NCI-H2081 treated with DMSO at 0.1 percent for 48 hours (cell line): ENCODE results near the gene NPHS1.

Experiments
- DNase-seq: peaks from one replicate; lab custom pipeline; 2025; lab: John Stamatoyannopoulos, UW

NPHS1 gene

DNA sequence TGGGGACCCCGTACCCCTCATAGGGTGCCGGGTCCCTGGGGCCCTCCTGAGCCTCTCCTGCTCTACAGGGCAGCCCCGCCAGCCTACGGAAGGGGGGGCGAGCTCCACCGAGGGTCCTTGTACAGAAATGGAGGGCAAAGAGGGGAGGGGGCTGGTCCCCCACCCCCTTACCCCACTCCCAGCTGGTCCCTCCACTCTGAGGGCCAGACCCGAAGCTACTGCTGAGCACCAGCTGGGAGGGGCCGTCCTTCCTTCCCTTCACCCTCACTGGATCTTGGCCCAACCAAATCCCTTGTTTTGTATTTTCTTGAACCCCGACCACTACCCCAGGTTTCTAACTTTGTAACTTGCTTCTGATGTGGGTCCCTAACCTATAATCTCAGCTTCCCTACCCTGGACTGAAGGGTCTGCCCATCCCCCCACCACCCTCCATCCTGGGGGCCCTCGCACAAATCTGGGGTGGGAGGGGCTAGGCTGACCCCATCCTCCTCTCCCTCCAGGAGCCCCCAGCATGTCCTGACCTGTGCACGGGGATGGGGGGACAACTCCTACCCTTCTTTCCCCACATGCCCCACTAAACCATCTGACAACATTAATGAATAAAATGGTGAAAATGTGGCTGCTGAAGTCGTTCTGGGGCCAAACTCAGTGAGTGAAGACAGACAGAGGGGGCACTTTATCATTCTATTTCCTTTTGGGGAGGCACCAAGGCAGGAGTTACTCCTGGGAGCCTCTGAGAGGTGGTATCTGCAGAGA is 63.9 kb downstream of the NPHS1 start:
- no peak for DNase-seq

DNA sequence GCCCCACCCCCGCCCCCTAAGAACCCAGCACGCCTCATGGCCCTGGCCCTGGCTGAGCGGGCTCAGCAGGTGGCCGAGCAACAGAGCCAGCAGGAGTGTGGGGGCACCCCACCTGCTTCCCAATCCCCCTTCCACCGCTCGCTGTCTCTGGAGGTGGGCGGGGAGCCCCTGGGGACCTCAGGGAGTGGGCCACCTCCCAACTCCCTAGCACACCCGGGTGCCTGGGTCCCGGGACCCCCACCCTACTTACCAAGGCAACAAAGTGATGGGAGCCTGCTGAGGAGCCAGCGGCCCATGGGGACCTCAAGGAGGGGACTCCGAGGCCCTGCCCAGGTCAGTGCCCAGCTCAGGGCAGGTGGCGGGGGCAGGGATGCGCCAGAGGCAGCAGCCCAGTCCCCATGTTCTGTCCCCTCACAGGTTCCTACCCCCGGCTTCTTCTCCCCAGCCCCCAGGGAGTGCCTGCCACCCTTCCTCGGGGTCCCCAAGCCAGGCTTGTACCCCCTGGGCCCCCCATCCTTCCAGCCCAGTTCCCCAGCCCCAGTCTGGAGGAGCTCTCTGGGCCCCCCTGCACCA is 65.0 kb downstream of the NPHS1 start:
- DNase-seq = no peak

DNA sequence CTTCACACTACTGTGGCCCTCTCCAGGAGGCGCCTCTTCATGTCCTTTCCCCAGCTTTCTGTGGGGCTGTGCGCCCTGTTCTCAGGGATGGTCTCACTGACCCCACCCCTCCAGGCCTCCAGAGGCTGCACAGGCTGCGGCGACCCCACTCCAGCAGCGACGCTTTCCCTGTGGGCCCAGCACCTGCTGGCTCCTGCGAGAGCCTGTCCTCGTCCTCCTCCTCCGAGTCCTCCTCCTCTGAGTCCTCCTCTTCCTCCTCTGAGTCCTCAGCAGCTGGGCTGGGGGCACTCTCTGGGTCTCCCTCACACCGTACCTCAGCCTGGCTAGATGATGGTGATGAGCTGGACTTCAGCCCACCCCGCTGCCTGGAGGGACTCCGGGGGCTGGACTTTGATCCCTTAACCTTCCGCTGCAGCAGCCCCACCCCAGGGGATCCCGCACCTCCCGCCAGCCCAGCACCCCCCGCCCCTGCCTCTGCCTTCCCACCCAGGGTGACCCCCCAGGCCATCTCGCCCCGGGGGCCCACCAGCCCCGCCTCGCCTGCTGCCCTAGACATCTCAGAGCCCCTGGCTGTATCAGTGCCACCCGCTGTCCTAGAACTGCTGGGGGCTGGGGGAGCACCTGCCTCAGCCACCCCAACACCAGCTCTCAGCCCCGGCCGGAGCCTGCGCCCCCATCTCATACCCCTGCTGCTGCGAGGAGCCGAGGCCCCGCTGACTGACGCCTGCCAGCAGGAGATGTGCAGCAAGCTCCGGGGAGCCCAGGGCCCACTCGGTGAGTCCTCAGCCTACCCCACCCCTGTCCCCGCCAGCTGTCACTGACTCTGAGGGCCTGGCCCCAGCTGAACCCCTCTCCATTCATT is 65.8 kb downstream of the NPHS1 start:
- DNase-seq = no peak

DNA sequence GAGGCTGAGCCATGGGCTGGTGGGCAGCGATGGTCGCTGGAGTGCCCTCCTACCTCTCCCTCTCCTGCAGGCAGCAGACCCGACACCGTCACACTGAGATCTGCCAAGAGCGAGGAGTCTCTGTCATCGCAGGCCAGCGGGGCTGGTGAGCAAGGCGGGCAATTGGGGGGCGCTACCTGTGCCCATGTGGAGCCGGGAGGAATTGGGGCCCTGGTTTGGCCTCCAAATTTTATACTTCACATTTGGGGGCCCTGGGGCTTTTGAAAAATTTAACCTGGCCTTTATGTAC is 67.0 kb downstream of the NPHS1 start:
- no peak for DNase-seq

DNA sequence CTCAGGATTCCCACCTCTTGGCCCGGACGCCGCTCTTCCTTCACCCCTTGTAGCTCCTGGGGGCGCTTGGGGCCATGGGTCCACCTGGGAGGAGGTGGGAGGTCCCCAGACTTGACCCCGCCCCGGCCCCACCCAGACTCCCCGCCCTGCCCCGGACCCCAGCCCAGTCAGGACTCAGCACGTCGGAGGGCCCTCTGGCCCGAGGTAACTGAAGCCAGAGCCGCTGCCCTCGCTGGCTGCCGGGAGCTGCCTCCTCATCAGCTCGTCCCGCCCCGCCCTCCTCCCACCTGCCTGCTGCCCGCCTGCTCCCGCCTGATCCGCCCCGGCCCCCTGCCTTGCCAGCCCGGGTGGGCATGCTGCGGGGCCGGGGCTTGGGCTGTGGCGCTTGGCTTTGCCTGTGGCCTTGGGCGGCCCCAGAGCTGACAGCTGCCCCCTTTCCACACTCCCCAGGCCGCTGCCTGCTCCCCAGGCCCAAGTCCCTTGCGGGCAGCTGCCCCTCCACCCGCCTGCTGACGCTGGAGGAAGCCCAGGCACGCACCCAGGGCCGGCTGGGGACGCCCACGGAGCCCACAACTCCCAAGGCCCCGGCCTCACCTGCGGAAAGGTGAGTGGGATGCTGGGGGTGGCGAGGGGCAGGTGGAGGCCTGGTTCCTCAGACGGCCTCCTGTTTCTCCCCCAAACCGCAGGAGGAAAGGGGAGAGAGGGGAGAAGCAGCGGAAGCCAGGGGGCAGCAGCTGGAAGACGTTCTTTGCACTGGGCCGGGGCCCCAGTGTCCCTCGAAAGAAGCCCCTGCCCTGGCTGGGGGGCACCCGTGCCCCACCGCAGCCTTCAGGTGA is 67.6 kb downstream of the NPHS1 start:
- no peak for DNase-seq

DNA sequence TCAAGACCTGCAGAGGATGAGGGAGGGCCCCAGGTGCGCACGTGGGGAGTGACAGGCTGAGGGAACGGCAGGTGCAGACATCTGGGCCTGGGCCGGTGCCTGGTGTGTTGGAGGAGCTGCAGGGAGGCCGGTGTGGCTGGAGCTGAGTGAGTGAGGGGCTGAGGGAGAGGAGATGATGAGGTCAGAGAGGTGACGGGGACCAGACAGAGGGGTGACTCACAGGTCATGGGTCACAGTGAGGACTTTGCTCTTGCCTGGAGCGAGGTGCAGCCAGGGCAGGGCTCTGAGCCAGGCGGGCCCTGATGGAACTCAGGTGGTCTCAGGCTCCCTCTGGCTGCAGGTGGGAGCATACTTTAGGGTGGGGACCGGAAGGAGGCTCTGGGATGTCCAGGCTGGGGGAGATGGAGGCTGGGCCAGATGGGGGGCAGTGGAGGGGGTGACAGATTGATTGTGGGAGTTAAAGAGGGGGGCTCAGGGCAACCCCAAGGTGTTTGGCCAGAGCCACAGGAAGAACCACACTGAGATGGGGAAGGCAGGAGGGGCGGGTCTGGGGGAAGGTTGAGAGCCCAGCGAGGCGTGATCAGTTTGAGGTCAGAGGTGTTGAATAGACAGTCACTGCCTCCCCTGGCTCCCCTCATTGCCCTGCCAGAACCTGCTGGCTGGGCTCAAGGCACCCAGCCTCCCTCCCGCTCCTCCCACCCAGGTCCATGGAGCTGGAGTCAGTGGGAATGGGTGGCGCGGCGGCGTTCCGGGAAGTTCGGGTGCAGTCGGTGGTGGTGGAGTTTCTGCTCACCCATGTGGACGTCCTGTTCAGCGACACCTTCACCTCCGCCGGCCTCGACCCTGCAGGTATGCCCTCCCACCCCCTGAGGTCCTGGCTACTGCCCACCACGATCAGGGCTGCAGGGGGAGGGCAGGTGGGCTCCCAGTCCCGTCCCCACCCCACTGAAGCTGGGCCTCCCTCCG is 68.6 kb downstream of the NPHS1 start:
- DNase-seq = no peak

DNA sequence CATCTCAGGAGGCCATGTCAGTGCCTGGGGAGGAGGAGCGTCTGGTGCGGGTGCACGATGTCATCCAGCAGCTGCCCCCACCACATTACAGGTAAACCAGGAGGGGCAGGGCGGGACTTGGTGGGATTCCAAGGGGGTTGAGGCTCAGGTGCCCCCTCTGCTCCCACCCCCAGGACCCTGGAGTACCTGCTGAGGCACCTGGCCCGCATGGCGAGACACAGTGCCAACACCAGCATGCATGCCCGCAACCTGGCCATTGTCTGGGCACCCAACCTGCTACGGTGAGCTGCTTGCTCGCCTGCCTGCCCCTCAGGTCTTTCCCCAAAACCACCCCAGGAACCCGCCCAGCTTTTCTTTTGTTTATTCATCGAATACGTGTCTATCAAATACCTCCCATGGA is 69.7 kb downstream of the NPHS1 start:
- no peak for DNase-seq

DNA sequence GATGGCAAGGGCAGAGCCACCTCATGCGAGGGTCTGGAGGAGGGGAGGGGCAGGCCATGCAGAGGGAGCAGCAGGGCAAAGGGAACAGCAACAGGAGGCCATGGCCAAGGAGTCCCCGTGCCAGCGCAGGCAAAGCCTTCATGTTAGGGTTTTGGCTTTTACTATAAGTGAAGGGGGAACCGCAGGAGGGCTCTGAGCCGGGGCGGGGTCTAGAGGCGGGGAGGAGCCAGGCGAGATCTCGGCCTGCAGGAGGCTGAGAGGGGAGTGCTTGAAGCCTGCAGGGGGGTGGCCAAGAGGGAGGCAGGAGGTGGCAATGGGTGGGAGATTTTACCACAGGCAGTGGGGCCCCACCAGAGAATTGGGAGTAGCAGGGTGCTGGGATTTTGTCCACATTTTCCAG is 70.7 kb downstream of the NPHS1 start:
- DNase-seq = no peak

DNA sequence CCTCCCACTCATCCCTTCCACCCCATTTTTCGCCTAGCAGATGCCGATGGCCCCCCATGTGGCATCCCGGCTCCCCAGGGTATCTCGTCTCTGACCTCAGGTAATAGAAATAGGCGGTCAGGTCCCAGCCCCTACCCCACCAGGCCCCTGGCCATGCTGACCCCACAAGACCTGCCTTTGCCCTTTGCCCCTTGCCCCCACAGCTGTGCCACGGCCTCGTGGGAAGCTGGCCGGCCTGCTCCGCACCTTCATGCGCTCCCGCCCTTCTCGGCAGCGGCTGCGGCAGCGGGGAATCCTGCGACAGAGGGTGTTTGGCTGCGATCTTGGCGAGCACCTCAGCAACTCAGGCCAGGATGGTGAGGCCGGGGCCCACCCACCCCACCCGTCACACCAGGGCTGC is 71.6 kb downstream of the NPHS1 start:
- DNase-seq = no peak

DNA sequence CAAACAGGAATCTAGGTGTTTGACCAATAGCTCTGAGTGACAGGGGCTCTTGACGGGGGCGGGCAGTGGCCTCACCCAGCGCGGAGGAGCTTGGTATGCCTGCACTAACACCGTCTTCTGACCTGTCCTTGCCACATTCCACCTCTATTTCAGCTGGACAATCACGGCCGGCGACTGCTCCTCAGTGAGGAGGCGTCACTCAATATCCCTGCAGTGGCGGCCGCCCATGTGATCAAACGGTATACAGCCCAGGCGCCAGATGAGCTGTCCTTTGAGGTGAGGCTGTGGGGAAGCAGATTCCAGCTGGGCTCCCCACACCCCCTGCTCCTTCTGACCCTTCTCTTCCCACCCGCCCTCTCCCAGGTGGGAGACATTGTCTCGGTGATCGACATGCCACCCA is 72.2 kb downstream of the NPHS1 start:
- DNase-seq = no peak

DNA sequence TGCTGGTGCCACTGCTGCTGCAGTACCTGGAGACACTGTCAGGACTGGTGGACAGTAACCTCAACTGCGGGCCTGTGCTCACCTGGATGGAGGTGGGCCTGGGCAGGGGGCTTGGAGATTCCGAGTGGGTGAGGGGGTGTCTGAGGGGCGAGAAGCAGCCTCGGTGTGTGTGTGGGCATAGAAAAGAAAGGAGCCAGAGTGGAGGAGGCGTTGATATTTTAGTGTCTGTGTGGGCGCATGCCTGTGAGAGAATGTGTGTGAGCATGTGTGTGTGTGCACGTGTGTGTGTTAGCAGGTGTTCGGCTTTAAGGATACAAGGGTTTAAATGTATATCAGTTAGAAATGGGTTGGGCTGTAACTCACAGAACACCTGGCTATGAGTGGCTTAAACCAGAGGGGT is 73.3 kb downstream of the NPHS1 start:
- no peak for DNase-seq

DNA sequence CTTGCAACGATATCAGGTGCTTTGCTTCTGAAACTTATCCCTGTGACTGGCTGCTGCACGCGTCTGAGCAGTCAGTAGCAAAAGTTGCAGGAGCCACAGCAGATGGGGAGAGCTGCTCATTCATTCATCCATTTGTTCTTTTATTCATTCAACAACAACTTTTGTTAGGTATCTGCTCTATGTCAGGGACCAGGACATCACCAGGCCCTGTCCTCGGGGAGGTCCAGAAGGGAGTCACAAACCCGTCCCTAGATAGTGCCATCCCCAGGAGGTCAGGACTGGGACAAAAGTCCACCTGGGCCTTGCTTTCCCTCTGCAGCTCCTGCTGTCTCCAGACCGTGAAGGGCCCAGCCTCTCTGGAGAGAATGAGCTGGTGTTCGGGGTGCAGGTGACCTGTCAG is 74.3 kb downstream of the NPHS1 start:
- DNase-seq = no peak

DNA sequence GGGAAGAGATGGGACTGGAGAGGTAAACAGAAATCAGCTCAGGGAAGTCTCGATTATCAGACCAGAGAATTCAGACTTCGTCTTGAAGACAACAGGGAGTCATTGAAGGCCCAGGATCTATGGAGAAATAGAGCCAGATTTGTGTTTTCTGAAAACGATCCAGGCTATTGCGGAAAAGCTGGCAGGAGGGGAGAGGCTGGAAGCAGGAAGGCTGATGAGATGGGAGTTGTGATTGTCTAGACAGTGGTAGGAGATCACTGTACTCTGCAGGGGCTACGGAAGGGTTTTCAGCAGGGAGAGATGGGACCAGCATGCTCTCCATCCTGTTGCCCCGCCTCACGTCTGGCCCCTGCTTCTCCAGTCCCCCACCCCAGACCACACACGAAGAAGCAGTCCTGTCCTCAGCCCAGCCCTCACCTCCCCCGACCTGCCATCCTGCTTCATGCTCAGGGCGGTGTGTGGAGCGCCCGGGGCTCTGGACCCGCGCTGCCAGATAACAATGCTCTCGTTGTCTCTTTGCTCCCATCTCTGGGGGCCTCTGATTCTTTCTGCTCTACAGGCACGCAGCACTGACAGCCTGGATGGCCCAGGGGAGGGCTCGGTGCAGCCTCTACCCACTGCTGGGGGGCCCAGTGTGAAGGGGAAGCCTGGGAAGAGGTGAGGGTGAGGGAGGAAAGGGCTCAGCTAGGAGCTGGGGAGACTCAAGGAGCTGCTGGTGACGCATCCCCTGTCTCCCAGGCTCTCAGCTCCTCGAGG is 75.0 kb downstream of the NPHS1 start:
- DNase-seq = no peak

DNA sequence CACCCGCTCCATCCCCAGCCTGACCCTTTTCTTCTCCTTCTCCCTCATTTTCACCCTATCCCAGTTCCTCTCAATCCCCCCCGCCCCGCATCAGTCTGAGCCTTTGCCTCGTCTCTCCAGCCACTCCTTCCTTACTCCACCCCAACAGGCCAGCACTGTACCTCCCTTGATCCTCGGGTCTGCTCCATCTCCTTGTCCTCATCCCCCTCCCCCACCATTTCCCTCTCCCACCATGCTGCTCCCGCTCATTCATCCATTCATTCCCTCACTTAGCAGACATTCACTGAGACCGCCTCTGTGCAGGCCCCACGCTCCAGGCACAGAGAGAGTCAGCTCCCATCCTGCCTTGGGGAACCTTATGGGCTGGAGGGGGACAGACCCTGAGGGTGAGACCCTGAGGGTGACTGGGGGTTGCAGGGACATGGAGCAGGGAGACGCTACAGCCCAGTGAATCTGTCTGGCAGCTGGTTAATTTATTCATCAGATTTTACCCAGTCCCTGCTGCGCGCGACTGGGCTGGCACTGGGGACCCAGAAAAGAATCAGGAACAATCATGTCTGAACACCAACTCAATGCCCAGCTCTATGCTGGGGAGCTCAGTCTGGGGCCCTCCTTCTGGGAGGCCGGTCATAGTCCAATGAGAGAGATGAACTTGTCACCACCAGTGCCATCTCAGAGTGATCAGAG is 76.1 kb downstream of the NPHS1 start:
- DNase-seq = no peak
